ENCODE measurements around the gene SIPA1. TPM values are rescaled to one million over a fixed set of nuclear protein-coding genes. Genes with fewer than 3 reads are reported as not detected.
A peak's percentile ranks its signal among the peaks of the same experiment; 100 is the strongest.

SIPA1 gene
- total RNA-seq, 1 experiment from 2014 or later = 2.9 TPM

DNA sequence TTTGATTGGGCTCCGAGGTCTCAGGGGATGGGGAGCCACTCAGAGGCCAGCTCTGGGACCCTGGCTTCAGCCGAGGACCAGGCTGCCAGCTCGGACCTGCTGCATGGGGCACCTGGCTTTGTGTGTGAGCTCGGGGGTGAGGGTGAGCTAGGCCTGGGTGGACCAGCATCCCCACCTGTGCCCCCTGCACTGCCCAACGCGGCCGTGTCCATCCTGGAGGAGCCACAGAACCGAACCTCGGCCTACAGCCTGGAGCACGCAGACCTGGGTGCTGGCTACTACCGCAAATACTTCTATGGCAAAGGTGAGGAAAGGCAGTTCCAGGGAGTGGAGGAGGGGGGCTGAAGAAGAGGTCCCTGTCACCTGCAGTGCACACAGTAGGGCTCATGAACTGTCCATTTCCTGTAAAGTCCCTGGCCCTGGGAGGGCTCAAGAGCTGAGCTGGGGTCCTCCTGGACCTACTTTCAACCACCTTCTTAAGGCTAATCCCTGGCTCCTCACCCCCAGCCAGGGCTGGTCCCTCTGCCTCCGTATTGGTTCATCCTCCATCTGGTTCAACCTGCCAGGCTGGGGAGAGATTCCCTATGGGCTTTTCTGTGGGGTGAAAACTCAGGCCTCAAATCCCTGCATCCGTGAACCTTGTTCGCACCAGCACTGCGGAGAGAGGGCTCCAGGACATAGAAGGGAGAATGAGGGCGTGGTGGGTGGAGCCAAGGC lies 3.6 kb downstream of the SIPA1 start:
- no peak for DNase-seq
- no peaks in the 10 kb centered on the region for H3K9me3 ChIP-seq (replicated peaks)
- H3K4me1 ChIP-seq = no peaks in the 10 kb centered on the region; the same call in 1 of the 2 replicates
- H3K27me3 ChIP-seq = no peaks in the 10 kb centered on the region
- peaks cover 5% of the 10 kb centered on the region; the same call in 1 of the 2 replicates for H3K36me3 ChIP-seq
- H3K4me3 ChIP-seq = no peak overlapping the region
- no peak overlapping the region for H3K27ac ChIP-seq

DNA sequence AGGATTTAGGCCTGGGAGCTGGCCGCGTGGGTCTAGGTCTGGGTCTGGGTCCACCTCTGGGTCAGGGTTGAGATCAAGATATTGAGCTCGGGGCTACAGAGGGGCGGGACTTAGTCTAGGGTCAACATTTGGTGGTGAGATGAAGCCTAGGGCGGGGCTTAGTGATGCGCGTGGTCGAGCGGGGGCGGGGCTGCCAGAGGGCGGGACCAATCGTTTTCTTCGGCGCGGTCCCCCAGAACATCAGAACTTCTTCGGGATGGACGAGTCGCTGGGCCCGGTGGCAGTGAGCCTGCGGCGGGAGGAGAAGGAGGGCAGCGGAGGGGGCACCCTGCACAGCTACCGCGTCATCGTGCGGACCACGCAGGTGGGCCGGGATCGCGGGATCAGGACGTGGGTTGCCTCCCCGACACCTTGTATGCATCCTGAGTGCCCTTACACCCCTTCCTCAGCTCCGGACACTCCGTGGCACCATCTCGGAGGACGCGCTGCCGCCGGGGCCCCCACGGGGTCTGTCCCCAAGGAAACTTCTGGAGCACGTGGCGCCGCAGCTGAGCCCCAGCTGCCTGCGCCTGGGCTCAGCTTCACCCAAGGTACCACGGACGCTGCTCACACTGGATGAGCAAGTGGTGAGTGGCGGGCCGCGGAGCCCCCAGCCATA lies 4.2 kb downstream of the SIPA1 start:
- H3K4me1 ChIP-seq = no peaks in the 10 kb centered on the region; the same call in 1 of the 2 replicates
- DNase-seq = no peak
- H3K36me3 ChIP-seq = no peaks in the 10 kb centered on the region
- no peaks in the 10 kb centered on the region for H3K9me3 ChIP-seq (replicated peaks)
- H3K27me3 ChIP-seq = no peaks in the 10 kb centered on the region
- no peak overlapping the region for H3K4me3 ChIP-seq
- H3K27ac ChIP-seq = no peak overlapping the region

DNA sequence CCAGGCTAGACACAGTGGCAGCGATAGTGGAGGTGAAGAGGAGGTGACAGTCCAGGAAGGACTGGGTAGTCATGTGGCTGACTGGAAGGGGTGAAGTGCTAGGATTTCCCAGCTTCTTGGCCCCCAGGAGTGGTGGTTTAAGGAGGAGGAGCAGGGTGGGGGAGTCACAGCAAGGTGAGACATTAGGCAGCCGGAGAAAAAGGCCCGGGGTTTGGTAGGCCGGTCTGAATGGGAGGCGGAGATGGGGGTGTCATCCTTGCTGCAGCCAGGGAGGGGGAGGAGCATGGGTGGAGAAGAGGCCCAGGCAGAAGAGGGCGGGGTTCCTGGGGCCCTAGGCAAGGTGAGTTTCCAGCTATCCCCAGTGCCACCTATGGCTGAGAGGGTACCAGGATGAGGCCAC lies 6.1 kb downstream of the SIPA1 start:
- Histone ChIP-seq H3K27ac (no peak overlapping the region), H3K9me3 (replicated peaks) (no peaks in the 10 kb centered on the region), H3K27me3 (no peaks in the 10 kb centered on the region), H3K4me1 (no peaks in the 10 kb centered on the region; the same call in 1 of the 2 replicates), H3K36me3 (no peaks in the 10 kb centered on the region), H3K4me3 (no peak overlapping the region)
- no peak for DNase-seq

DNA sequence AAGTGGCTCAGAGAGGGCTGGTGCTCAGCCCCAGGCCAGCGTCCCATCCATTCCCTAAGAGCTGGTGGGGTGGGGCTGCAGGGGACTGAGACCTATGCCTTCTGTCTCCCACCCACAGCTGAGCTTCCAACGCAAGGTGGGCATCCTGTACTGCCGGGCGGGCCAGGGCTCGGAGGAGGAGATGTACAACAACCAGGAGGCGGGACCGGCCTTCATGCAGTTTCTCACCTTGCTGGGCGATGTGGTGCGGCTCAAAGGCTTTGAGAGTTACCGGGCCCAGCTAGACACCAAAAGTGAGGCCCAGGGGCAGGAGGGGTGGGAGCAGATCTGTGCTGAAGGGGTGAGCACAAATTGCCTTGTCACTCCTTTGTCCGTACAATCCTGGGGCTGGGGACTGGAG lies 6.9 kb downstream of the SIPA1 start:
- no peak for DNase-seq
- Histone ChIP-seq H3K27me3 (no peaks in the 10 kb centered on the region), H3K4me3 (no peak overlapping the region), H3K27ac (no peak overlapping the region), H3K36me3 (no peaks in the 10 kb centered on the region), H3K4me1 (no peaks in the 10 kb centered on the region; the same call in 1 of the 2 replicates), H3K9me3 (replicated peaks) (no peaks in the 10 kb centered on the region)

DNA sequence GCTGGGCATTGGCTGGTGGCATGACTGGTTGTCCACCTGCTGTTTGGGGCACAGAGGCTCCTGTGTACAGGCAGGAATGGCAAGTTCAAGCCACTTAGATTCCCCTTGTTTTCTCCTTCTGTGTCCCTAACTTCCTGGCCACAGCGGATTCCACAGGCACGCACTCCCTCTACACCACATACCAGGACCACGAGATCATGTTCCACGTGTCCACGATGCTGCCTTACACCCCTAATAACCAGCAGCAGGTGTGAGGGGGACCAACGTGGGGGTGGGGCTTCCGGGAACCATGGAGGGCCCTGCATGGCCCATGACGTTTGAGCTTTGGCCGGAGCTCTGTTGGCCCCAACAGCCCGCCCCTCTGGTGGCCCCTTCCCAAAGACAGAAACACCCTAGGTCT lies 7.8 kb downstream of the SIPA1 start:
- H3K9me3 ChIP-seq (replicated peaks) = no peaks in the 10 kb centered on the region
- no peaks in the 10 kb centered on the region for H3K36me3 ChIP-seq
- H3K4me1 ChIP-seq = no peaks in the 10 kb centered on the region; the same call in 1 of the 2 replicates
- no peaks in the 10 kb centered on the region for H3K27me3 ChIP-seq
- H3K4me3 ChIP-seq = no peak overlapping the region
- DNase-seq = peak; percentile 47 to 54
- no peak overlapping the region for H3K27ac ChIP-seq

DNA sequence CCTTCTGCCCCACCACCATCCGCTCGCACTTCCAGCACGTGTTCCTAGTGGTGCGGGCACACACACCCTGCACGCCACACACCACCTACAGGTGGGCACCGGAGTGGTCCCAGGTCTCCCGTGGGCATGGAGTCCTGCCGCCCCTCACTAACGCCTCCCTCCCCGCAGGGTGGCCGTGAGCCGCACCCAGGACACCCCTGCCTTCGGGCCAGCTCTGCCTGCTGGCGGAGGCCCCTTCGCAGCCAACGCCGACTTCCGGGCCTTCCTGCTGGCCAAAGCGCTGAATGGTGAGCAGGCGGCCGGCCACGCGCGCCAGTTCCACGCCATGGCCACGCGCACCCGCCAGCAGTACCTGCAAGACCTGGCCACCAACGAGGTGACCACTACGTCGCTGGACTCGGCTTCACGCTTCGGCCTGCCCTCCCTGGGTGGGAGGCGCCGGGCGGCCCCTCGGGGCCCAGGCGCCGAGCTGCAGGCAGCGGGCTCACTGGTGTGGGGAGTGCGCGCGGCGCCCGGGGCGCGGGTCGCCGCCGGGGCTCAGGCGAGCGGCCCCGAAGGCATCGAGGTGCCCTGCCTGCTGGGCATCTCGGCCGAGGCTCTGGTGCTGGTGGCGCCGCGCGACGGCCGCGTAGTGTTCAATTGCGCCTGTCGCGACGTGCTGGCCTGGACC lies 8.5 kb downstream of the SIPA1 start:
- H3K4me3 ChIP-seq = no peak overlapping the region
- H3K27me3 ChIP-seq = no peaks in the 10 kb centered on the region
- DNase-seq = no peak
- no peaks in the 10 kb centered on the region; the same call in 1 of the 2 replicates for H3K4me1 ChIP-seq
- no peak overlapping the region for H3K27ac ChIP-seq
- no peaks in the 10 kb centered on the region for H3K9me3 ChIP-seq (replicated peaks)
- H3K36me3 ChIP-seq = no peaks in the 10 kb centered on the region

DNA sequence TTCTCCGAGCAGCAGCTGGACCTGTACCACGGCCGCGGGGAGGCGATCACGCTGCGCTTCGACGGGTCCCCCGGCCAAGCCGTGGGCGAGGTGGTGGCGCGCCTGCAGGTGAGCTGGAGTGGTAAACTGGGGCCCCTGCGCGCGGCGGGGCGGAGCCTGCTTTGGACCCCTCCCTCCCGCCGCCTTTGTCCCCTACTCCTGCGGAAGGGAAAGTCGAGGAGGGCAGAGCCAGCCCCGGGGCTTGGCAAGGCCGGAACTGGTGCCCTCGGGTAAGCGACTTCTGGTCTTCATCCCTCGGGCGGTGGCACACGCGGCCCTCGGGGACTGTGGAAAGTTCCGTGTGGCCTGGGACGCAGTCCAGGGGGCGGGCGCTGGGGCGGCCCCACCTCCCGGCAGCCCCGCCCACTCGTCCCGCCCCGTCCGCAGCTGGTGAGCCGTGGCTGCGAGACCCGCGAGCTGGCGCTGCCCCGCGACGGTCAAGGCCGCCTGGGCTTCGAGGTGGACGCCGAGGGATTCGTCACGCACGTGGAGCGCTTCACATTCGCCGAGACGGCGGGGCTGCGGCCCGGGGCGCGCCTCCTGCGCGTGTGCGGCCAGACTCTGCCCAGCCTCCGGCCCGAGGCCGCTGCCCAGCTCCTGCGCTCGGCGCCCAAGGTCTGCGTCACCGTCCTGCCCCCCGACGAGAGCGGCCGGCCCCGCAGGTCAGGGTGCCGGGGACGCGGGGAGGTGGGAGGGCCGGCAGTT lies 9.2 kb downstream of the SIPA1 start:
- H3K27ac ChIP-seq = no peak overlapping the region
- H3K4me1 ChIP-seq = no peaks in the 10 kb centered on the region; the same call in none of the 2 replicates
- no peak for DNase-seq
- H3K4me3 ChIP-seq = no peak overlapping the region
- no peaks in the 10 kb centered on the region for H3K9me3 ChIP-seq (replicated peaks)
- no peaks in the 10 kb centered on the region for H3K36me3 ChIP-seq
- H3K27me3 ChIP-seq = no peaks in the 10 kb centered on the region

DNA sequence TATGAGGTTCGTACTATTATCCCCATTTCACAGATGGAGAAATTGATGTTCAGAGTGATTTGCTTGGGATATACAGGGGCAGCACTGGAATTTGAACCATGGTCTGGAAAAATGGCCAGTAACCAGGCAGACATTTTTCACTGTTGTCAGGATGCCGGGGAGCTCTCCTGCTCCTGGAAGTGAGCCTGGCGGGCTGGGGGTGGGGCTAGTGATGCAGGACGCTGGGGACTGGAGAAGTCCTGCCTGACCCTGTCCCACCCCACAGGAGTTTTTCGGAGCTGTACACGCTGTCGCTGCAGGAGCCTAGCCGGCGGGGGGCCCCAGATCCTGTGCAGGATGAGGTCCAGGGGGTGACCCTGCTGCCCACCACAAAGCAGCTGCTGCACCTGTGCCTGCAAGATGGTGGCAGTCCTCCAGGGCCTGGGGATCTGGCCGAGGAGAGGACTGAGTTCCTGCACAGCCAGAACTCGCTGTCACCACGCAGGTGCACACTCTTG lies 11.1 kb downstream of the SIPA1 start:
- Histone ChIP-seq H3K36me3 (no peaks in the 10 kb centered on the region), H3K4me1 (no peaks in the 10 kb centered on the region; the same call in none of the 2 replicates), H3K27ac (no peak overlapping the region), H3K27me3 (no peaks in the 10 kb centered on the region), H3K4me3 (no peak overlapping the region), H3K9me3 (replicated peaks) (no peaks in the 10 kb centered on the region)
- DNase-seq = no peak

DNA sequence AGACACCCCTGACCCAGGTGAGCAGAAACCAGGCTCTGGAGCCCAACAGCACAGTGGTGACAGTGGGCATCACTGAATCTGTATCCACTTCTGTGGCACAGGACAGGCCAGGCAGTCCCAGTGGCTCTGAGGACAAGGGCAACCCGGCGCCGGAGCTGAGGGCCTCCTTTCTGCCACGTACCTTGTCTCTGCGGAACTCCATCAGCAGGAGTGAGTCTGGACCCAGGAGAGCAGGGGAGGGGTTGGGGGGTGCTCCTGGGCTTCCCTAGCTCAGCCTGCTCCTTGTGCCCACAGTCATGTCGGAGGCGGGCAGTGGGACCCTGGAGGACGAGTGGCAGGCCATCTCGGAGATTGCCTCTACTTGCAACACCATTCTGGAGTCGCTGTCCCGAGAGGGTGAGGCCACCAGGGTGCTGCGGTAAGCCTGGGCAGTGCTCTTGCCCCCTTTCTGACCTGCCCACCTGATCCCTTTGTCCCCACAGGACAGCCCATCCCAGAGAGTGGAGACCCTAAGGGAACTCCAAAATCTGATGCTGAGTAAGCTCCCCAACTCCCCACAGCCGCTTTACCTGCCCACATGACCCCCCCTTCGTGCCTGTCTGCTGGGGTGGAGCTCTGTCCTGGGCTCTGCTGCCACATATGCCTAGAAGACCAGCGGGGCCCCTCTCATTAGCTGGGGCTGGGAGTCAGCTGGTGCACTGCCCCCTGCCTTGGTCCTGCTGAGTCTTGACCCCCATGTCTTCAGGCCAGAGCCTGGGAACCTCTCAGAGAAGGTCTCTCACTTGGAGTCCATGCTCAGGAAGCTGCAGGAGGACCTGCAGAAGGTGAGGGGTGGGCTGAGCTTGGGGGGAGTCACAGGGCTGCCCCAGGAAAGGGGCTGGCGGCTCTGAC lies 12.0 kb downstream of the SIPA1 start:
- Histone ChIP-seq H3K27ac (no peak overlapping the region), H3K9me3 (replicated peaks) (no peaks in the 10 kb centered on the region), H3K4me3 (no peak overlapping the region), H3K36me3 (no peaks in the 10 kb centered on the region), H3K4me1 (no peaks in the 10 kb centered on the region; the same call in none of the 2 replicates), H3K27me3 (no peaks in the 10 kb centered on the region)
- no peak for DNase-seq

DNA sequence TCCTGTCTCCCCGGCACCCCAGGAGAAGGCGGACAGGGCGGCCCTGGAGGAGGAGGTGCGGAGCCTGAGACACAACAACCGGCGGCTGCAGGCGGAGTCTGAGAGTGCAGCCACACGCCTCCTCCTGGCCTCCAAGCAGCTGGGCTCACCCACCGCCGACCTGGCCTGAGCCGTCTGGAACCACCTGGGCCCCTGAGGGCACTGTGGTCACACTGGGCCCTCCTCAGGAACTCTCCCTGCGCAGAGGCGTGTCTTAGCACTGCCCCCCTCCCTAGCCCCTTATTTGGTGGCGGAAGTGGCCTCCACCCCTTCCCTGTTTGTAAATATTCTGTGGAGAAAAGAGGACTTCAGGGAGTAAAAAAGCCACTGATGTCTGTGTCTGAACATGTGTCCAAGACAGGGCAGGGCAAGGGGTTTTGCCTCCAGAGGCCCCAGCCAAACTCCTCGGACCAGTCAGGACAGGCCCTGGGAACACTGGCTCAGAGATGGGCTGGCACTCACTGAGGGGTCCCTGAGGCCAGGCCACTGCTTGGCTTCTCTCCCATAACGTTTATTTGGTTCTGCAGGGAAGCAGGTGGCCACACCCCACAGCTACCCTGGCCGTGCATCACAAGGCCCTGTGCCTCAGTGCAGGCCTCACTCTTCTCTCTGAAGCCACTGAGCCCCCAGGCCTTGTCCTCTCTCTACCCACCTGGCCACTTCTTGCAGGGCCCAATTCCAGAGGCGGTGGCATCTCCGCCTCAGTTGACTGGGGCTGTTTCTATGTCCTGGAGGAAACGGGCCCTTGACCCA lies 12.8 kb downstream of the SIPA1 start:
- H3K4me1 ChIP-seq = no peaks in the 10 kb centered on the region; the same call in 1 of the 2 replicates

DNA sequence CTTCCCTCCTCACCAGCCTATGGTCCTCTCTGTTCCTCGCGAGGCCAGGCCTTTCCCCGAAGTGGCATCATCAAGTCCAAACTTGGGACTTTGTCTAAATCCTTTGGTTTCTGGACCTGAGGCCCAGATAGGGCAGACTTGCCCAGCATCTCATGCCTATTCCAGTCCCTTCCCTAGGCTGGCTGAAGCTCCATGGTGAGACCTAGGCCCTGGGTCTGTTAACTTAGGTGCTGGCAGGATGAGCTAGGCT lies 13.4 kb downstream of the SIPA1 start:
- no peak overlapping the region for H3K27ac ChIP-seq
- H3K36me3 ChIP-seq = peaks cover 11% of the 10 kb centered on the region; the same call in 1 of the 2 replicates
- H3K4me1 ChIP-seq = no peaks in the 10 kb centered on the region; the same call in 1 of the 2 replicates
- H3K27me3 ChIP-seq = no peaks in the 10 kb centered on the region
- DNase-seq = no peak
- no peaks in the 10 kb centered on the region for H3K9me3 ChIP-seq (replicated peaks)
- H3K4me3 ChIP-seq = no peak overlapping the region

More for the DNA sequence above, 12.8 kb downstream of the SIPA1 start:
- Histone ChIP-seq H3K9me3 (replicated peaks) (no peaks in the 10 kb centered on the region), H3K27me3 (no peaks in the 10 kb centered on the region), H3K36me3 (peaks cover 6% of the 10 kb centered on the region; the same call in 1 of the 2 replicates), H3K27ac (no peak overlapping the region), H3K4me3 (no peak overlapping the region)
- no peak for DNase-seq

DNA sequence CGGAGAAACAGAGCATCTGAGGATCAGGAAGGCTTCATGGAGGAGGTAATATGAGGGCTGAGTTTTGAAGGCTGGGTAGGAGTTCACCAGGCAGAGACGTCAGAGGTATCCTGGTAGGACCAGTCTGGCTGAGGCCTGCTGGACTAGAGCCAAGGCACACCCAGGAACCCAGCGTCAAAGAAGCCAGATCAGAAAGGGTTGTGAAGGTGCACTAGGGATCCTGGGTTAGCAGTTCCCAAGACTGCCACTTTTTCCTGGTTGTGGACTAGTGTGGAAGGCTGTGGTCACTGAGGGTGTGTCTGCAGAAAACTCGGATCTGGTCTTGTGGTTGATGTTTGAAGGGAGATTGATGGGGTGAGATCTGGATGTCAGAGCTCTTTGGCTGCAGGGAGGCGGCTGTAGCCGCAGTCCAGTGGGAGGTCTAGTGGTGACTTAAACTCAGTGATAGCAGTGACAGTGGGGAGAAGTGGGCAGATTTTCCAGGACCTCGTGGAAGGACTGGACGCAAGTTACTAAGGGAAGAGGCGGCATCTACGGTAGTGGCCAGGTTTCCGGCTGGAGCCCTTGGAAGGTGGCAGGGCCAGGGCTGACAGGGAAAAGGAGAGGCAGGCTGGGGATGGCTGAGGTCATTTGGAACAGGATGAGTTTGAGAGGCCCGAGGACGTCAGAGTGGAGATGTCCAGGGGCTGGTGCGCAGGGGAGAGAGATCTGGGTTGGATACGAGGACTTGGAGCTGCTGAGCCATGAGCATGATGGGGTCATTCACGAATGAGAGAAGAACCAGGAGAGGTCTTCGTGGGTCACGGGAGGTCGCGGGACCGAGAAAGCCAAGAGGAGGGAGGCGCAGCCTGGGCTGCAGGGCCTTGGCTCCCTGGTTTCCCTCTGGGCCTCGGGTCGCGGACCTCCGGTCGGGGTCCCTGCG lies 13.9 kb downstream of the SIPA1 start:
- H3K4me1 ChIP-seq = no peaks in the 10 kb centered on the region; the same call in 1 of the 2 replicates
- DNase-seq = no peak
- no peaks in the 10 kb centered on the region for H3K9me3 ChIP-seq (replicated peaks)
- H3K27me3 ChIP-seq = no peaks in the 10 kb centered on the region
- peaks cover 16% of the 10 kb centered on the region for H3K36me3 ChIP-seq
- peak overlapping the region; percentile 81; the same call in 1 of the 2 replicates for H3K27ac ChIP-seq
- peak overlapping the region; percentile 65 for H3K4me3 ChIP-seq
